HUES48 (cell line): ENCODE results near the gene MEGF6.

Experiments
- H3K27ac ChIP-seq: one replicate; pipeline ENCODE4 v1.7.0; 2013; ENCODE audit warnings: low read depth, low read length, inconsistent platforms
- H3K27me3 ChIP-seq: 2 replicates; pipeline ENCODE4 v1.6.1; 2013; ENCODE audit warnings: mild to moderate bottlenecking, low read length; ENCODE audit not compliant: control insufficient read depth, insufficient read depth
- H3K36me3 ChIP-seq: 2 replicates; pipeline ENCODE4 v1.6.1; 2013; ENCODE audit warnings: low read length; ENCODE audit not compliant: control insufficient read depth, insufficient read depth
- H3K4me1 ChIP-seq: 2 replicates; pipeline ENCODE4 v1.6.1; 2013; ENCODE audit warnings: mild to moderate bottlenecking, low read length; ENCODE audit not compliant: control insufficient read depth, insufficient read depth
- H3K4me3 ChIP-seq: 2 replicates; pipeline ENCODE4 v1.5.1; 2013; ENCODE audit warnings: mild to moderate bottlenecking, low read depth, low read length
- H3K9ac ChIP-seq: 2 replicates; pipeline ENCODE4 v1.6.1; 2013; ENCODE audit warnings: mild to moderate bottlenecking, low read depth, low read length, moderate library complexity
- H3K9me3 ChIP-seq: 2 replicates; pipeline ENCODE4 v1.6.1; 2013; ENCODE audit warnings: low read length; ENCODE audit not compliant: control insufficient read depth, insufficient read depth

The MEGF6 gene

GRCh38 chr1:3633344-3634058 lies 22.2 kb upstream of the MEGF6 start:
- Histone ChIP-seq H3K9ac (no peak overlapping the region; the same call in 1 of the 2 replicates), H3K4me1 (no peaks in the 10 kb centered on the region; the same call in 1 of the 2 replicates), H3K36me3 (peaks cover 95% of the 10 kb centered on the region), H3K4me3 (no peak overlapping the region), H3K27ac (no peak overlapping the region), H3K27me3 (no peaks in the 10 kb centered on the region), H3K9me3 (no peaks in the 10 kb centered on the region)

GRCh38 chr1:3632716-3633343 lies 21.5 kb upstream of the MEGF6 start:
- Histone ChIP-seq H3K4me1 (no peaks in the 10 kb centered on the region; the same call in 1 of the 2 replicates), H3K27me3 (no peaks in the 10 kb centered on the region), H3K36me3 (peaks cover 95% of the 10 kb centered on the region), H3K27ac (peak overlapping the region; percentile 81), H3K4me3 (no peak overlapping the region), H3K9ac (no peak overlapping the region), H3K9me3 (no peaks in the 10 kb centered on the region)

- Histone ChIP-seq H3K4me3 (no peak overlapping the region), H3K9me3 (no peaks in the 10 kb centered on the region), H3K36me3 (peaks cover 96% of the 10 kb centered on the region), H3K4me1 (no peaks in the 10 kb centered on the region; the same call in 1 of the 2 replicates), H3K27me3 (no peaks in the 10 kb centered on the region), H3K27ac (peak overlapping the region; percentile 81), H3K9ac (no peak overlapping the region)
Measured at GRCh38 chr1:3632298-3632697, 21.0 kb upstream of the MEGF6 start.

- H3K36me3 ChIP-seq = peaks cover 91% of the 10 kb centered on the region
Measured at GRCh38 chr1:3631320-3632260, 20.3 kb upstream of the MEGF6 start.

GRCh38 chr1:3630914-3631313 lies 19.6 kb upstream of the MEGF6 start:
- Histone ChIP-seq H3K9me3 (no peaks in the 10 kb centered on the region), H3K27me3 (no peaks in the 10 kb centered on the region), H3K36me3 (peaks cover 84% of the 10 kb centered on the region), H3K4me1 (peaks cover under 1% of the 10 kb centered on the region; the same call in 1 of the 2 replicates), H3K4me3 (no peak overlapping the region), H3K9ac (no peak overlapping the region), H3K27ac (peak overlapping the region; percentile 81)

More at GRCh38 chr1:3631320-3632260, 20.3 kb upstream of the MEGF6 start:
- peak overlapping the region; percentile 81 for H3K27ac ChIP-seq
- H3K4me1 ChIP-seq = no peaks in the 10 kb centered on the region; the same call in 1 of the 2 replicates
- no peaks in the 10 kb centered on the region for H3K27me3 ChIP-seq
- H3K9ac ChIP-seq = no peak overlapping the region
- no peaks in the 10 kb centered on the region for H3K9me3 ChIP-seq
- no peak overlapping the region for H3K4me3 ChIP-seq

- Histone ChIP-seq H3K9ac (no peak overlapping the region), H3K27ac (no peak overlapping the region), H3K4me1 (peaks cover 5% of the 10 kb centered on the region; the same call in 1 of the 2 replicates), H3K36me3 (peaks cover 77% of the 10 kb centered on the region), H3K9me3 (no peaks in the 10 kb centered on the region), H3K27me3 (no peaks in the 10 kb centered on the region), H3K4me3 (no peak overlapping the region)
Measured at GRCh38 chr1:3630161-3630611, 18.9 kb upstream of the MEGF6 start.

- Histone ChIP-seq H3K36me3 (peaks cover 72% of the 10 kb centered on the region), H3K9ac (no peak overlapping the region), H3K4me1 (peaks cover 5% of the 10 kb centered on the region; the same call in 1 of the 2 replicates), H3K4me3 (no peak overlapping the region), H3K27ac (no peak overlapping the region), H3K27me3 (no peaks in the 10 kb centered on the region), H3K9me3 (no peaks in the 10 kb centered on the region)
Measured at GRCh38 chr1:3629561-3630160, 18.4 kb upstream of the MEGF6 start.

GRCh38 chr1:3628445-3628844 lies 17.1 kb upstream of the MEGF6 start:
- Histone ChIP-seq H3K4me3 (no peak overlapping the region), H3K36me3 (peaks cover 60% of the 10 kb centered on the region), H3K27ac (no peak overlapping the region)

GRCh38 chr1:3627515-3628253 lies 16.4 kb upstream of the MEGF6 start:
- Histone ChIP-seq H3K4me1 (peaks cover 10% of the 10 kb centered on the region; the same call in 1 of the 2 replicates), H3K9me3 (no peaks in the 10 kb centered on the region), H3K4me3 (no peak overlapping the region), H3K36me3 (peaks cover 53% of the 10 kb centered on the region), H3K27ac (no peak overlapping the region), H3K9ac (no peak overlapping the region), H3K27me3 (no peaks in the 10 kb centered on the region)

More at GRCh38 chr1:3628445-3628844, 17.1 kb upstream of the MEGF6 start:
- Histone ChIP-seq H3K27me3 (no peaks in the 10 kb centered on the region), H3K4me1 (peaks cover 10% of the 10 kb centered on the region; the same call in 1 of the 2 replicates), H3K9ac (no peak overlapping the region), H3K9me3 (no peaks in the 10 kb centered on the region)

- H3K27ac ChIP-seq = no peak overlapping the region
- H3K36me3 ChIP-seq = peaks cover 39% of the 10 kb centered on the region
- no peaks in the 10 kb centered on the region for H3K9me3 ChIP-seq
- no peaks in the 10 kb centered on the region for H3K27me3 ChIP-seq
- H3K4me1 ChIP-seq = 0 out of 2 replicates have a peak, but pooled peaks cover 10% of the 10 kb centered on the region
- H3K4me3 ChIP-seq = peak overlapping the region; percentile 78
- no peak overlapping the region for H3K9ac ChIP-seq
Measured at GRCh38 chr1:3626025-3626424, 14.7 kb upstream of the MEGF6 start.
